Breast epithelium (tissue), 3 donors: ENCODE data around the gene ARL6IP4.

Experiments used
- CTCF ChIP-seq, 3 donors: fragments of 450-650 bp; IDR thresholded peaks; one replicate each; pipeline ENCODE4 v1.5.1; 2016 to 2017; ENCODE audit warnings: antibody characterized with exemption in 3 of 3, mild to moderate bottlenecking in 3 of 3, moderate library complexity in 3 of 3
- POLR2A ChIP-seq: fragments of 450-650 bp; IDR thresholded peaks from one replicate; pipeline ENCODE4 v1.6.1; 2016; ENCODE audit warnings: antibody characterized with exemption, mild to moderate bottlenecking, moderate library complexity

- TF ChIP-seq CTCF (IDR thresholded peaks at IDR 0.05) (peak in 1 of 3 donors; percentile 61), POLR2A (no peak)
These were observed 33.1 kb upstream of the ARL6IP4 start for GRCh38 chr12:122947352-122947792.
